Measurements from ENCODE around the gene LAMC2.
"Not testable (repeated sequence)": the region's sequence is repeated elsewhere in the genome, so short reads cannot be mapped to it uniquely, and the experiment has no call there.

Gene LAMC2

DNA sequence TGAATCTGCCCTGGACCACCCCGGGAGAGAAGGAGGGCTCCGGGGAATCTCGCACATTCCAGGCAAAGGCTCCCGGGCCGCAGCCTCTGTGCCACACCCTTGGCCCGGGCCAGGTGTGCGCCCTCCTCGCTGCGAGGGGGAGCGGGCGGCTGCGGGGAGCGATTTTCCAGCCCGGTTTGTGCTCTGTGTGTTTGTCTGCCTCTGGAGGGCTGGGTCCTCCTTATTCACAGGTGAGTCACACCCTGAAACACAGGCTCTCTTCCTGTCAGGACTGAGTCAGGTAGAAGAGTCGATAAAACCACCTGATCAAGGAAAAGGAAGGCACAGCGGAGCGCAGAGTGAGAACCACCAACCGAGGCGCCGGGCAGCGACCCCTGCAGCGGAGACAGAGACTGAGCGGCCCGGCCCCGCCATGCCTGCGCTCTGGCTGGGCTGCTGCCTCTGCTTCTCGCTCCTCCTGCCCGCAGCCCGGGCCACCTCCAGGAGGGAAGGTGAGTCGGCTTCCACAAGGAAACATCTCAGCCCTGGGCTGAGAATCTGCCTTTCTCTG lies at the start of gene LAMC2:
LAMC2 (plus strand) TSS at position 324 of the 550 bp plus-strand sequence; CDS start at position 413, 89 bp downstream.
- Histone ChIP-seq H3K27ac (ENCODE audit: low read length) (no peak within 1 kb of the TSS), H3K4me3 (ENCODE audit: low read length) (peak within 1 kb of the TSS; percentile 74), H3K4me1 (ENCODE audit: insufficient read depth, low read length) (peaks cover 6% of the 10 kb centered on the region; the same call in 1 of the 2 replicates), H3K36me3 (ENCODE audit: insufficient read depth, low read depth, low read length) (no peaks in the 10 kb centered on the region), H3K27me3 (ENCODE audit: insufficient read depth, low read length) (peaks cover 25% of the 10 kb centered on the region; the same call in 1 of the 2 replicates), H3K9ac (ENCODE audit: low read depth, low read length) (peak within 1 kb of the TSS; percentile 78), H3K9me3 (ENCODE audit: insufficient read depth, low read depth, low read length) (no peaks in the 10 kb centered on the region)

DNA sequence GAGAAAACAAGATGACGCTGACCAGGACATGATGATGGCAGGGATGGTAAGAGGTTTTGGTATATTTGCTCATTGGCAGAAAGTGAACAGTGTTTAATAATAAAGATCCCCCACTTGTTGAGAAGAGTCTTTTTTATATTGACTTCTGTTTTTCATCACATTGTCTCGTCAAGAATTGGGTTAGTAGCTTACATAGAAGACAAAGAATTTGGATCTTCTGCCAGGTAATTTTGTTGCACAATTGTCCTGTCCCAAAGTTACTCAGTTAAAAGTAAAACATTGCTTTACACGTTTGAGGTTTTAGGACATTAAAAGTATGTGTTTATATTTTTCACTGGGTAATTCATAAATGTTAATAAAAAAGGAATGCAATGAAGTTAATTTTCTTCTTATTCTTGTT lies 48.3 kb upstream of the LAMC2 start:
- H3K9me3 ChIP-seq (ENCODE audit: insufficient read depth, low read depth, low read length), result no peaks in the 10 kb centered on the region
- H3K9ac ChIP-seq (ENCODE audit: low read depth, low read length), result no peak overlapping the region
- H3K27me3 ChIP-seq (ENCODE audit: insufficient read depth, low read length), result no peaks in the 10 kb centered on the region
- H3K36me3 ChIP-seq (ENCODE audit: insufficient read depth, low read depth, low read length), result peaks cover 84% of the 10 kb centered on the region
- no peaks in the 10 kb centered on the region for H3K4me1 ChIP-seq (ENCODE audit: insufficient read depth, low read length)
- no peak overlapping the region for H3K4me3 ChIP-seq (ENCODE audit: low read length)
- H3K27ac ChIP-seq (ENCODE audit: low read length), result no peak overlapping the region

DNA sequence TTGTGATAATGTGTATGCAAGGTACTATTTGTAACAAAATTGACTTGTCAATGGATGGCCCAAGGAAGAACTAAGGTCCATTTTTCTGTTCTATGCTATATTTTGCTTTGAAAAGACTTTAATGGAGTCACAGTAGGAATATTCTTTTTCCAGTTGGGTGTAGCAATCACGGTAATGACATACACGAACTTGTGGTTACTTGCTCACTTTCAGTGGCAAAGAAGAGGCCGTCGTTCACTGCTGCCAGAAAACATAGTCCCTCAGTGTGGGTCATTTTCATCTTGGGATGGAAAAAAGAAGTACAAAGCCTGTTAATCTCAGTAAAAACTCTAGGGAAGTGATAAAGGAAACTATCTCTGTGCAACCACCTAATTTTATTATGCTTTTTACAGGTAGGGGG lies 47.8 kb upstream of the LAMC2 start:
- H3K36me3 ChIP-seq (ENCODE audit: insufficient read depth, low read depth, low read length), result peaks cover 85% of the 10 kb centered on the region
- no peak overlapping the region for H3K4me3 ChIP-seq (ENCODE audit: low read length)
- no peak overlapping the region for H3K27ac ChIP-seq (ENCODE audit: low read length)
- H3K9ac ChIP-seq (ENCODE audit: low read depth, low read length), result no peak overlapping the region
- H3K9me3 ChIP-seq (ENCODE audit: insufficient read depth, low read depth, low read length), result no peaks in the 10 kb centered on the region
- no peaks in the 10 kb centered on the region for H3K4me1 ChIP-seq (ENCODE audit: insufficient read depth, low read length)
- H3K27me3 ChIP-seq (ENCODE audit: insufficient read depth, low read length), result no peaks in the 10 kb centered on the region

DNA sequence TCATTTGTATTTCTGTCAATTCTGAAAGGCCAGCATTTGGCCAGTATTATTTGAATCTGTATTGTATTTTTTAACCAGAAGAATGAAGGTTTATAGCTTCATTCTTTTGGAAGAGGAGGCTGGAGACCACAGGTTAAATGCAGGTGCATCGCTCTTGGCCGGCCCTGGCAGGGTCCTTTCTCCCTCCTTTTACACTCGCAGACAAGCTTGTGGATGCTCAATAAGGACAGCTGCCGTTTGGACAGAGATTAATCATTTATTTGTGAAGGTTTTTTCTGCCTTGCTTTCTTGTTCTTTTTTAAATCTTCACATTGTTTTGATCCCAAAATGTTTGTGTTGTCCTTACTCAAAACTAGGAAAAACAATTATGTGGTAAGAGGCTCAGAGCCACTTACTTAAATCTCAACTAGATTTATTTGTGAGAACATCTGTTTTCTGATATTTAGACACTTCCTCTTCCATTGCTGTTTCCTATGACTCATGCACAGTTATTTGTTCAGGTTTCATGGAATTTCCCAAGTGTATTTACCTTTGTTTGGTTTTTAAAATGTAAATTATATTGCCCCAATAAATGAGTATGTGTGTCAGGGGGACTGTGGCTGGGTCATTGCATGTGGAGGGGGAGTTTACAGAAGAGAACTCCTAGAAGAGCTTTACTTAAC lies 46.7 kb upstream of the LAMC2 start:
- Histone ChIP-seq H3K27ac (ENCODE audit: low read length) (no peak overlapping the region), H3K9ac (ENCODE audit: low read depth, low read length) (no peak overlapping the region), H3K4me3 (ENCODE audit: low read length) (no peak overlapping the region), H3K4me1 (ENCODE audit: insufficient read depth, low read length) (no peaks in the 10 kb centered on the region), H3K36me3 (ENCODE audit: insufficient read depth, low read depth, low read length) (peaks cover 85% of the 10 kb centered on the region), H3K9me3 (ENCODE audit: insufficient read depth, low read depth, low read length) (no peaks in the 10 kb centered on the region), H3K27me3 (ENCODE audit: insufficient read depth, low read length) (no peaks in the 10 kb centered on the region)

DNA sequence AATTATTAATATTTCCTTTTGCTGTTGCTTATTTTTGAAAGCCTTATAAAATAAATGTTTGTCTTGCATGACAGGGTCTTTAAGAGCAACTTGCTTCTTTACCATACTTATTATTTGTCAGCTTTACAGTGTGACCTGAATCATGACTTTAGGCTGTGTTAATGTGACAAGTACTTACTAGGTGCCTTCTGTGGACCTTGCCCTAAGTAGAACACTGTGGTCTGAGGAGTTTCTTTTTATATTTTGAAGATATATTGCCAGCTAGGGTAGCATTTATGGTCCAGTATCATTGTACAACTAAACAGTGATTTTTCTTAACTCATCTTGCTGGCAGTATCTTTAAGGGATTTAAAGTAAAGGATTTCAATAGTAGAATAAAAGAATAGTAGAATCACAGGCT lies 45.4 kb upstream of the LAMC2 start:
- Histone ChIP-seq H3K27ac (ENCODE audit: low read length) (no peak overlapping the region), H3K36me3 (ENCODE audit: insufficient read depth, low read depth, low read length) (peaks cover 76% of the 10 kb centered on the region), H3K4me1 (ENCODE audit: insufficient read depth, low read length) (no peaks in the 10 kb centered on the region), H3K4me3 (ENCODE audit: low read length) (no peak overlapping the region), H3K9me3 (ENCODE audit: insufficient read depth, low read depth, low read length) (no peaks in the 10 kb centered on the region), H3K9ac (ENCODE audit: low read depth, low read length) (no peak overlapping the region), H3K27me3 (ENCODE audit: insufficient read depth, low read length) (no peaks in the 10 kb centered on the region)

DNA sequence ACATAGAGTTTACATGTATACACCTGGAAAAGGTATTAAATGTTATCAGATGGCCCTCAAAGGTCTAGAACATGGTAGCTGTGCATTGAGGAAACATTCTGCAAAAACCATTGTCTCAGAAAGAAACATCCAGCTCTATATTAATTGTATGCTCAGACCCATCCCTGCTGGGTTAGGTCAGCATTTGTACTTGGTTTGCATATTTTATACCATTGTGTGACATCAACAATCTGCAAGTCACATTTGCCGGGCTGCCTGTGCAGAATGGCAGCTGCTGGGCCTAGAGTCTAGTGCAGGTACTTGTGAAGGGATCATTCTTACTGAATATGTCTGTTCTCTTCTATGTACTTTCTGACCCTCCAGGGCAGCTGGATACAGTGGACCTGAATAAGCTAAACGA lies 43.9 kb upstream of the LAMC2 start:
- no peaks in the 10 kb centered on the region for H3K4me1 ChIP-seq (ENCODE audit: insufficient read depth, low read length)
- no peak overlapping the region for H3K27ac ChIP-seq (ENCODE audit: low read length)
- H3K36me3 ChIP-seq (ENCODE audit: insufficient read depth, low read depth, low read length), result peaks cover 61% of the 10 kb centered on the region
- no peak overlapping the region for H3K9ac ChIP-seq (ENCODE audit: low read depth, low read length)
- H3K27me3 ChIP-seq (ENCODE audit: insufficient read depth, low read length), result no peaks in the 10 kb centered on the region
- no peak overlapping the region for H3K4me3 ChIP-seq (ENCODE audit: low read length)
- no peaks in the 10 kb centered on the region for H3K9me3 ChIP-seq (ENCODE audit: insufficient read depth, low read depth, low read length)

DNA sequence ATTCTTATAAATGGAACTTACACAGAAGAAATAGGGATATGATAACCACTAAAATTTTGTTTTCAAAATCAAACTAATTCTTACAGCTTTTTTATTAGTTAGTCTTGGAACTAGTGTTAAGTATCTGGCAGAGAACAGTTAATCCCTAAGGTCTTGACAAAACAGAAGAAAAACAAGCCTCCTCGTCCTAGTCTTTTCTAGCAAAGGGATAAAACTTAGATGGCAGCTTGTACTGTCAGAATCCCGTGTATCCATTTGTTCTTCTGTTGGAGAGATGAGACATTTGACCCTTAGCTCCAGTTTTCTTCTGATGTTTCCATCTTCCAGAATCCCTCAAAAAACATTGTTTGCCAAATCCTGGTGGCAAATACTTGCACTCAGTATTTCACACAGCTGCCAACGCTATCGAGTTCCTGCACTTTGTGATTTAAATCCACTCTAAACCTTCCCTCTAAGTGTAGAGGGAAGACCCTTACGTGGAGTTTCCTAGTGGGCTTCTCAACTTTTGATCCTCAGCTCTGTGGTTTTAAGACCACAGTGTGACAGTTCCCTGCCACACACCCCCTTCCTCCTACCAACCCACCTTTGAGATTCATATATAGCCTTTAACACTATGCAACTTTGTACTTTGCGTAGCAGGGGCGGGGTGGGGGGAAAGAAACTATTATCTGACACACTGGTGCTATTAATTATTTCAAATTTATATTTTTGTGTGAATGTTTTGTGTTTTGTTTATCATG lies 42.3 kb upstream of the LAMC2 start:
- H3K4me1 ChIP-seq (ENCODE audit: insufficient read depth, low read length), result no peaks in the 10 kb centered on the region
- no peaks in the 10 kb centered on the region for H3K9me3 ChIP-seq (ENCODE audit: insufficient read depth, low read depth, low read length)
- H3K36me3 ChIP-seq (ENCODE audit: insufficient read depth, low read depth, low read length), result peaks cover 46% of the 10 kb centered on the region
- no peak overlapping the region for H3K4me3 ChIP-seq (ENCODE audit: low read length)
- no peak overlapping the region for H3K9ac ChIP-seq (ENCODE audit: low read depth, low read length)
- H3K27me3 ChIP-seq (ENCODE audit: insufficient read depth, low read length), result no peaks in the 10 kb centered on the region
- H3K27ac ChIP-seq (ENCODE audit: low read length), result no peak overlapping the region

DNA sequence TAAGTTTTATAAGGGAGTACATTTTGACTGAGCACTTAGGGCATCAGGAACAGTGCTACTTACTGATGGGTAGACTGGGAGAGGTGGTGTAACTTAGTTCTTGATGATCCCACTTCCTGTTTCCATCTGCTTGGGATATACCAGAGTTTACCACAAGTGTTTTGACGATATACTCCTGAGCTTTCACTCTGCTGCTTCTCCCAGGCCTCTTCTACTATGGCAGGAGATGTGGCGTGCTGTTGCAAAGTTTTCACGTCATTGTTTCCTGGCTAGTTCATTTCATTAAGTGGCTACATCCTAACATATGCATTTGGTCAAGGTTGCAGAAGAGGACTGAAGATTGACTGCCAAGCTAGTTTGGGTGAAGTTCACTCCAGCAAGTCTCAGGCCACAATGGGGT lies 41.3 kb upstream of the LAMC2 start:
- H3K9ac ChIP-seq (ENCODE audit: low read depth, low read length), result no peak overlapping the region
- H3K4me1 ChIP-seq (ENCODE audit: insufficient read depth, low read length), result no peaks in the 10 kb centered on the region
- H3K27me3 ChIP-seq (ENCODE audit: insufficient read depth, low read length), result no peaks in the 10 kb centered on the region
- H3K4me3 ChIP-seq (ENCODE audit: low read length), result no peak overlapping the region
- peaks cover 42% of the 10 kb centered on the region for H3K36me3 ChIP-seq (ENCODE audit: insufficient read depth, low read depth, low read length)
- H3K9me3 ChIP-seq (ENCODE audit: insufficient read depth, low read depth, low read length), result no peaks in the 10 kb centered on the region
- no peak overlapping the region for H3K27ac ChIP-seq (ENCODE audit: low read length)

DNA sequence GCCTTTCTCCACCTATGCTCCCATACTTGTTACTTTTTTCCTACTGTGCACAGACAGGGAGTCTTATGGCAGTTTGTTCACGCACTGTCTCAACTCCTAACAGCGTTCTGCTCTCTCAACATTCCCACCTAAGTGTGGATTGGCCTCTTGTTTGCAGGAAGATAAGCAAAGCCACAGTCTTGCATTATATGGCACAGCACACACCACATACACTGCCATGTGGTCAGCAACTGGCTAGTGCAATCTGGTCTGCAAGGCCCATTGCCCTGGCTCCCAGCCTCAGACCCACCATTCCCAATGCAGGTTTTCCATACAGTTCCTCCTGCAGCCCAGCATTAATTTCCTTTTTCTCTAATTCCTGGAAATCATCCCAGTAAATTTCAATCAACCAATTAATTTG lies 38.3 kb upstream of the LAMC2 start:
- Histone ChIP-seq H3K27me3 (ENCODE audit: insufficient read depth, low read length) (no peaks in the 10 kb centered on the region), H3K4me1 (ENCODE audit: insufficient read depth, low read length) (no peaks in the 10 kb centered on the region)

DNA sequence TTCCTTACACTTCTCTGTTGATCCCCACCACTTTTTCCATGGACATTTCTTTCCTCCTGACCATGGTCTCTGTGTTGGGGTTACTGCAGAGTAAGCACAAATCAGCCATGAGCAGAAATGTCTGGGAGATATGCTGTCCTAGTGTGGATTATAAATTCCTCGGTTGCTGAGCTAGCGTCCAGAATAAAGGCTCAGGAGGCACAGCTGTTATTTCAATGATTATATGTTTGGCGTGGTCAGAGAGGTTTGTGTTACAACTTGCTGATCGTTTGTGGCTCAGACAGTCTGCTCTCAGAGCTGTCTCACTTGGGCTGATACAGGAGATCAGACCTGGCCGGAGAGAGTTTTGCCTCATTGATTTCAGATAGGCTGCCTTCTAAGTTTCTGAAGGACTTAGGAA lies 37.5 kb upstream of the LAMC2 start:
- Histone ChIP-seq H3K9ac (ENCODE audit: low read depth, low read length) (no peak overlapping the region), H3K27me3 (ENCODE audit: insufficient read depth, low read length) (no peaks in the 10 kb centered on the region), H3K4me3 (ENCODE audit: low read length) (no peak overlapping the region), H3K27ac (ENCODE audit: low read length) (no peak overlapping the region), H3K36me3 (ENCODE audit: insufficient read depth, low read depth, low read length) (peaks cover 12% of the 10 kb centered on the region), H3K4me1 (ENCODE audit: insufficient read depth, low read length) (no peaks in the 10 kb centered on the region), H3K9me3 (ENCODE audit: insufficient read depth, low read depth, low read length) (no peaks in the 10 kb centered on the region)

More for the DNA sequence above, 38.3 kb upstream of the LAMC2 start:
- Histone ChIP-seq H3K36me3 (ENCODE audit: insufficient read depth, low read depth, low read length) (peaks cover 21% of the 10 kb centered on the region), H3K4me3 (ENCODE audit: low read length) (no peak overlapping the region), H3K9ac (ENCODE audit: low read depth, low read length) (no peak overlapping the region), H3K27ac (ENCODE audit: low read length) (no peak overlapping the region), H3K9me3 (ENCODE audit: insufficient read depth, low read depth, low read length) (no peaks in the 10 kb centered on the region)

DNA sequence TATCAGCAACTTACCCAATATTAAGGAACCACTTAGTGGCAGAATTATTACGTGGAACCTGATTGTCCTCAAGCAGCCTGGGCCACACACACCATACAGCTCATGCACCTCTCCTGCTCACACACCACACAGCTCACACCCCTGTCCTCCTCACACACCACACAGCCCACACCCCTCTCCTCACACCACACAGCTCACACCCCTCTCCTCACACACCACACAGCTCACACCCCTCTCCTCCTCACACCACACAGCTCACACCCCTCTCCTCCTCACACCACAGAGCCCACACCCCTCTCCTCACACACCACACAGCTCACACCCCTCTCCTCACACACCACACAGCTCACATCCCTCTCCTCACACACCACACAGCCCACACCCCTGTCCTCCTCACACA lies 36.8 kb upstream of the LAMC2 start:
- H3K9ac ChIP-seq (ENCODE audit: low read depth, low read length), result no peak overlapping the region

DNA sequence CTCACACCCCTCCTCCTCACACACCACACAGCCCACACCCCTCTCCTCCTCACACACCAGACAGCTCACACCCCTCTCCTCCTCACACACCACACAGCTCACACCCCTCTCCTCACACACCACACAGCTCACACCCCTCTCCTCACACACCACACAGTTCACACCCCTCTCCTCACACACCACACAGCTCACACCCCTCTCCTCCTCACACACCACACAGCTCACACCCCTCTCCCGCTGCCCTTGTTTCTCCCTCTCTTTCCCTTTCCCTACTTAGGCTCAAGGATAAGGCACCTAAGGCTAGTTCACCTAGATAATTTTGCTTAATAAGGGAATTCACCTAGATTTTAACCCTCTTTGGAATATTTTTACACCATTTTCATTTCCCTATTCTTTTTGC lies 36.0 kb upstream of the LAMC2 start:
- H3K4me1 ChIP-seq (ENCODE audit: insufficient read depth, low read length); H3K27me3 ChIP-seq (ENCODE audit: insufficient read depth, low read length); H3K27ac ChIP-seq (ENCODE audit: low read length); H3K9me3 ChIP-seq (ENCODE audit: insufficient read depth, low read depth, low read length); H3K9ac ChIP-seq (ENCODE audit: low read depth, low read length); H3K4me3 ChIP-seq (ENCODE audit: low read length); H3K36me3 ChIP-seq (ENCODE audit: insufficient read depth, low read depth, low read length): not testable (repeated sequence)

More for the DNA sequence above, 36.8 kb upstream of the LAMC2 start:
- H3K36me3 ChIP-seq (ENCODE audit: insufficient read depth, low read depth, low read length), result peaks cover 5% of the 10 kb centered on the region
- H3K4me1 ChIP-seq (ENCODE audit: insufficient read depth, low read length), result no peaks in the 10 kb centered on the region
- no peak overlapping the region for H3K4me3 ChIP-seq (ENCODE audit: low read length)
- H3K27me3 ChIP-seq (ENCODE audit: insufficient read depth, low read length), result no peaks in the 10 kb centered on the region
- H3K27ac ChIP-seq (ENCODE audit: low read length), result no peak overlapping the region
- H3K9me3 ChIP-seq (ENCODE audit: insufficient read depth, low read depth, low read length), result no peaks in the 10 kb centered on the region
